ENCODE results near the gene WBP2NL.

The WBP2NL gene

DNA sequence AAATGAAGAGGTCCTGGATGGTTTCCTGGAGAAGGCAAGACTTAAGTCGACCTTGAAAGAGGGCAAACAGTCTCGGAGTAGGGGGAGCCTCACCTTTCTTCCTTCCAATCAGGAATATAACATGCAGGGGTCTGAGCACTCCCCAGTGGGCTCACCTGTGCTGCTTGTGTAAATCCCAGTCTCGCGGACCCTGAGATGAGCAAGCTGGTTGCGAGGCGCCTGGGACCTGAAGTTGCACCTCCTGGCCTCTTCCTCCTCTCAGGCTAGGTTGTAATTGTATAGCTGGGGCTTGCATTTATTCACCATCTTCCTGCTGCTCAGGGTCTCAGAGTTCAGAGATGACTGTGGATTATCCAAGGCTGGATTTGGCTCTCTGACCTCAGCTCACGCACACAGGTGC is 7.5 kb upstream of the WBP2NL start:
- Mint-ChIP-seq H3K27me3 (peaks cover 23 to 29% of the 10 kb centered on the region in 2 donors), H3K36me3 (no peaks in the 10 kb centered on the region), H3K4me3 (no peak overlapping the region), H3K9me3 (no peaks in the 10 kb centered on the region), H3K4me1 (peaks cover 7 to 13% of the 10 kb centered on the region in 2 donors), H3K27ac (no peak overlapping the region)
- DNase-seq (no peak), ATAC-seq (replicated peaks) (no peak)

DNA sequence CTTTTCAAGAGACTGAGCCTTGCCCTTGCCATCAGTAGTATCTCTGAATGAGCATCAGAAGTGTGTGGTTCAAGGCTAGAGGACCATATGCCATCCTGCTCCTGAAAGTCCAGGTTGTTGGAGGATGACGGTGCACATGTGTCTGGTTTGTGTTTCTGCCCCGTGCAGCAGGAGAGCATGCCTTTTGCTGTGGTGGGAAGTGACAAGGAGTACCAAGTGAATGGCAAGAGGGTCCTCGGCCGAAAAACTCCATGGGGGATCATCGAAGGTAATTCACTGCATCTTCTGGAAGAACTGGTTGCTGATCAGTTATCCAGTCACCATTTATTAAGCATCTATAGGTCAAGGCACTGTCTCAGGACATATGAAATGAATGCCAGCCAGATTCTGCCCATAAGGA is 6.1 kb upstream of the WBP2NL start:
- DNase-seq: no peak
- peaks cover 15 to 31% of the 10 kb centered on the region in 2 donors for H3K27me3 Mint-ChIP-seq
- no peak overlapping the region for H3K27ac Mint-ChIP-seq
- no peaks in the 10 kb centered on the region for H3K9me3 Mint-ChIP-seq
- no peak overlapping the region for H3K4me3 Mint-ChIP-seq
- no peak for ATAC-seq (replicated peaks)
- H3K4me1 Mint-ChIP-seq: peaks cover 7 to 13% of the 10 kb centered on the region in 2 donors
- no peaks in the 10 kb centered on the region for H3K36me3 Mint-ChIP-seq

DNA sequence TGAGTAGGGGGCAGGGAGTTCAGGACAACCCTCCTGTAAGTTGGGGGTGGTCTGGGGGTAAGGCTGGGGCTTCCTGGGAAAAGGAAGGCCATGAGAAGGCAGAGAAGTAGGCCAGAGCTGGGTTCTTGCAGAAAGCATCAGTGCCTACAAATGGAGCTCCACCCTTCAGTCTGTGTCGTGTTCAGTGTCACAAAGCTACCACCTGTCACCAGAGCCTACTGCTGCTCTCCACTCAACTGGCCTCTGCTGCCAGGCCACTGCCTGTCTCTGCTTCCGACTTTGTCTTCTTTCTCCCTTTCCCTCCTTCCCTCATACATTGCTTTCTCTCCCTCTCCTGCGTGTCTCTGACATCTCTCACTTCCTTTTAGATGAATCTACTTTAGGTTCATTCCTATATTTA is 3.4 kb upstream of the WBP2NL start:
- ATAC-seq (replicated peaks): no peak
- Mint-ChIP-seq H3K27me3 (peaks cover 6 to 21% of the 10 kb centered on the region in 2 donors), H3K27ac (no peak overlapping the region), H3K4me1 (peaks cover 23 to 35% of the 10 kb centered on the region in 2 donors), H3K9me3 (peaks cover 3 to 9% of the 10 kb centered on the region in 2 donors), H3K4me3 (no peak overlapping the region), H3K36me3 (peaks cover 5 to 11% of the 10 kb centered on the region in 2 donors)
- DNase-seq: no peak

DNA sequence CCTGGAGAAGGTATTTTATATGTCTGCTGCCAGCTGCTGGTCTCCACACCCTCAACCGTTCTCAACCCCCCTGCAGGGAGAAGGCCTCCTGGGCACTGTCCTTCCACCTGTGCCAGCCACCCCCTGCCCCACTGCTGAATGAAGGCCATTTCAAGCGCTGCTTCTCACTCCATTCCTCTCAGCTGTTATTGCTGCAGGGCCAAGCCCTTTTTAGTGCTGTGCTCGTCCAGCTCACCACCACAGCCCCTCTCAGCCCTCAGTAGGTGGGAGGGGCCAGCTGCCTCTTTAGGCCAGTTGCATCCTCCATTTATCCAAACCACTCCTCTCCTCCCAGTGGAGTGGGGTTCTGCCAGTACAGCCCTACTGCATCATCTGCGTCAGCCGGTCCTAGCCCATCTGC is 1.8 kb upstream of the WBP2NL start:
- no peak for ATAC-seq (replicated peaks)
- no peak overlapping the region for H3K4me3 Mint-ChIP-seq

DNA sequence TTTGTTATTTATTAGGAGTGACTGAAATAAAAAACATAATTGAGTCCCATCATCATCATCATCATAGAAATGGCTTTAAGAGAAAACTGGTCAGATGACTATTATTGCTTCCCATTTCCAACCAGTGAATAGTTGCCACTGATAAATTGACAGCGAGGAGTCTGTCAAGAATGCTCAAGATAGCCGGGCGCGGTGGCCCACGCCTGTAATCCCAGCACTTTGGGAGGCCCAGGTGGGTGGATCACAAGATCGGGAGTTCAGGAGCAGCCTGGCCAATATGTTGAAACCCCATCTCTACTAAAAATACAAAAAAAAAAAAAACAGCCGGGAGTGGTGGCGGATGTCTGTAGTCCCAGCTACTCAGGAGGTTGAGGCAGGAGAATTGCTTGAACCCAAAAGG is 1.9 kb downstream of the WBP2NL start:
- Mint-ChIP-seq H3K4me3 (no peak overlapping the region), H3K4me1 (peaks cover 18 to 23% of the 10 kb centered on the region in 2 donors)

More for the DNA sequence above, 1.8 kb upstream of the WBP2NL start:
- Mint-ChIP-seq H3K9me3 (peaks cover 3 to 9% of the 10 kb centered on the region in 2 donors), H3K36me3 (peaks cover 19 to 24% of the 10 kb centered on the region in 2 donors), H3K4me1 (peaks cover 23 to 35% of the 10 kb centered on the region in 2 donors), H3K27ac (no peak overlapping the region), H3K27me3 (peaks cover 0 to 13% of the 10 kb centered on the region in 2 donors)
- DNase-seq: no peak

DNA sequence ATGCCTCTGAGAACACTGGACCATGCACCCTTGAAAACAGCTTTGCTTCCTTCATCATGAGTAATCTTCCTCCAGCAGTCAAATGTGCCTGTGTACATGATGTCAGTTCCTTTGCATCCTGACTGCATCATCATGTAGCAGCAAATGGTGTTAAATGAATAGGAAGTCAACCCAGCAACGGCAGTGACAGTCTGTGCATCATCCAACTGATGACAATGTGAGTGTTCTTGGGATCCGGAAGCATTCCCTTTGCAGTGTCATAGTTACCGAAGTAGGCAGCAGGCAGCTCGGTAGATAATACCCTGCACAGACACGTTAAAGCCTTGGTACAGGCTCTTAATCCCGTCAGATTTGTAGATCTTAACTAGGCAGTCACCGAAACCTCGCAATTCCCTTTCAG is 2.5 kb downstream of the WBP2NL start:
- Mint-ChIP-seq H3K4me1 (peaks cover 19 to 22% of the 10 kb centered on the region in 2 donors), H3K4me3 (no peak overlapping the region), H3K36me3 (peaks cover 21 to 35% of the 10 kb centered on the region in 2 donors), H3K27me3 (peaks cover 0 to 8% of the 10 kb centered on the region in 2 donors), H3K9me3 (peaks cover 8 to 9% of the 10 kb centered on the region in 2 donors), H3K27ac (no peak overlapping the region)
- DNase-seq (no peak), ATAC-seq (replicated peaks) (no peak)

More for the DNA sequence above, 1.9 kb downstream of the WBP2NL start:
- DNase-seq (no peak), ATAC-seq (replicated peaks) (no peak)
- Mint-ChIP-seq H3K27ac (no peak overlapping the region), H3K9me3 (peaks cover 5 to 9% of the 10 kb centered on the region in 2 donors), H3K27me3 (peaks cover 0 to 8% of the 10 kb centered on the region in 2 donors), H3K36me3 (peaks cover 21 to 35% of the 10 kb centered on the region in 2 donors)

DNA sequence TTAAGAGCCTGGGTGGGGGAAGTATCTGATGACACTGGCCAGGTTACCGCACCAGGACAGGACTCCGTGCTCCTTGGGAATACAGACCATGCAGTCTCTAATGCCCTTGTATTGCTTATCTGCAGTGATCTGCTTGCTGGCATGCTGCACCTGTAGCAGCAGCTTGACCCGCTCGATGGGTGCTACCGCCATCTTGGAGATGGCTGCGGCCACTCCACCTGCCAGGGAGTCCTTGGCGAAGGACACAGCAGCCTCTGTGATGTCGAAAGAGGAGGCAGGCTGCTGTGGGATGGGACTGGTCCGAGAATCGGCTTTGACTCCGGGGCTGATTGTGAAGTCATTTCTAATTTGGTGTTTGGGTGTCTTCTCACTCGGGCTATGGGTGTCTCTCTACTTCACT is 3.1 kb downstream of the WBP2NL start:
- no peak for DNase-seq
- no peak for ATAC-seq (replicated peaks)
- Mint-ChIP-seq H3K27me3 (peaks cover 0 to 5% of the 10 kb centered on the region in 2 donors), H3K36me3 (peaks cover 21 to 35% of the 10 kb centered on the region in 2 donors), H3K4me1 (peaks cover 19 to 22% of the 10 kb centered on the region in 2 donors), H3K9me3 (peaks cover 8 to 9% of the 10 kb centered on the region in 2 donors), H3K4me3 (no peak overlapping the region), H3K27ac (no peak overlapping the region)

DNA sequence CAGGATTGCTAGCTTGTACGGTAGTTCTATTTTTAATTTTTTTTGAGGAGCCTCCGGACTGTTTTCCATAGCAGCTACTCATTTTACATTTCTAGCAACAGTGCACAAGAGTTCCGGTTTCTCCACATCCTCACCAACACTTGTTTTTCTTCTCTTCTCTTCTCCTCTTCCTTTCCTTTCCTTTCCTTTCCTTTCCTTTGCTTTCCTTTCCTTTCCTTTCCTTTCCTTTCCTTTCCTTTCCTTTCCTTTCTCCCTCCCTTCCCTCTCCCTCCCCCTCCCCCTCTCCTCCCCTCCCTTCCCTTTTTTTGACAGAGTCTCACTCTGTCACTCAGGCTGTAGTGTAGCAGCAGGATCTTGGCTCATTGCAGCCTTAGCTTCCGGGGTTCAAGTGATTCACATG is 9.3 kb downstream of the WBP2NL start:
- H3K4me3 Mint-ChIP-seq: no peak overlapping the region
- H3K27me3 Mint-ChIP-seq: peaks cover 0 to 5% of the 10 kb centered on the region in 2 donors
- peaks cover 1 to 7% of the 10 kb centered on the region in 2 donors for H3K36me3 Mint-ChIP-seq
- H3K9me3 Mint-ChIP-seq: peaks cover 10 to 14% of the 10 kb centered on the region in 2 donors
- DNase-seq (no peak), ATAC-seq (replicated peaks) (no peak)
- no peak overlapping the region for H3K27ac Mint-ChIP-seq
- H3K4me1 Mint-ChIP-seq: peaks cover 0 to 3% of the 10 kb centered on the region in 2 donors

DNA sequence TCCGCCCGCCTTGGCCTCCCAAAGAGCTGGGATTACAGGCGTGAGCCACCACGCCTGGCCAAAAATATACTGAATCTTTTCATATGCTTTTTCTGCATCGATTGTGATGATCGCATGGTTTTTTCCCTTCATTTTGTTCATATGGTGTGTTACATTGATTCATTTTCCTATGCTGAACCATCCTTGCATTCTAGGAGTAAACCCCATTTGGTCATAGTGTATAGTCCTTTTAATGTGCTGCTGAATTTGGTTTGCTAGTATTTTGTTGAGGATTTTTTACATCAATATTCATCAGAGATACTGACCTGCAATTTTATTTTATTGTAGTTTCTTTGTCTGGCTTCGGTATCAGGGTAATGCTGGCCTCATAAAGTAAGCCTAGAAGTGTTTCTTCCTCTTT is 12.2 kb downstream of the WBP2NL start:
- Mint-ChIP-seq H3K27ac (no peak overlapping the region), H3K9me3 (peaks cover 5 to 14% of the 10 kb centered on the region in 2 donors), H3K4me3 (no peak overlapping the region), H3K27me3 (peaks cover 0 to 5% of the 10 kb centered on the region in 2 donors), H3K4me1 (no peaks in the 10 kb centered on the region), H3K36me3 (peaks cover 1 to 8% of the 10 kb centered on the region in 2 donors)
- DNase-seq (no peak), ATAC-seq (replicated peaks) (no peak)

DNA sequence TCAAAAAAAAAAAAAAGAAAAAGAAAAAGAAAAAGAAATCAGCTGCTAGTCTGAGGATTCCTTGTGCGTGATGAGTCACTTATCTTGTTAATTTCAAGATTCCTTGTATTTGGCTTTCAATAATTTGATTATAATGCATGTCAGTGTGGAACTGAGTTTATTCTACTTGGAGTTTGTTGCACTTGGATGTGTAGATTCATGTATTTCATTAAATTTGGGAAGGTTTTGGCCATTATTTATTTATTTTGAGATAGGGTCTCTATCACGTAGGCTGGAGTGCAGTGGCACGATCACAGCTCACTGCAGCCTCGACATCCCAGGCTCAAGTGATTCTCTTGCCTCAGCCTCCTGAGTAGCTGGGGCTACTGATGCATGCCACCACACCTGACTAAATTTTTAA is 14.8 kb downstream of the WBP2NL start:
- no peak for DNase-seq
- Mint-ChIP-seq H3K4me3 (no peak overlapping the region), H3K36me3 (peaks cover 1 to 8% of the 10 kb centered on the region in 2 donors), H3K4me1 (no peaks in the 10 kb centered on the region), H3K27me3 (peaks cover 0 to 6% of the 10 kb centered on the region in 2 donors), H3K9me3 (peaks cover 5 to 14% of the 10 kb centered on the region in 2 donors), H3K27ac (no peak overlapping the region)
- ATAC-seq (replicated peaks): no peak

DNA sequence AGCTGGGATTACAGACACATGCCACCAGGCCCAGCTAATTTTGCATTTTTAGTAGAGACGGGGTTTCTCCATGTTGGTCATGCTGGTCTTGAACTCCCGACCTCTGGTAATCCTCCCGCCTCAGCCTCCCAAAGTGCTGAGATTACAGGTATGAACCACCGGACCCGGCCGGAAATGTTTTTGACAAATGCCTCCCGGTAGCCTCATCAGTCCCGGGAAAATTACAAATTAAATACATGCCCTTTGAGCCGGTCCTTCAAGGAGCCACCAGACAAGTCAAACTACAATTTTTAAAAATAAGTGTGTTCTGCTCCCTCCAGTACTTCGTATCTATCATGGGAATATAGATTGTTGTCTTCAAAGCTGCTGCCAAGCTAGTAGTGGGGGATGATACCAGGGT is 17.5 kb downstream of the WBP2NL start:
- Mint-ChIP-seq H3K9me3 (peaks cover 0 to 8% of the 10 kb centered on the region in 2 donors), H3K36me3 (peaks cover 1 to 9% of the 10 kb centered on the region in 2 donors), H3K27me3 (peaks cover 0 to 8% of the 10 kb centered on the region in 2 donors), H3K4me1 (no peaks in the 10 kb centered on the region), H3K27ac (no peak overlapping the region), H3K4me3 (no peak overlapping the region)
- ATAC-seq (replicated peaks) (no peak), DNase-seq (no peak)

DNA sequence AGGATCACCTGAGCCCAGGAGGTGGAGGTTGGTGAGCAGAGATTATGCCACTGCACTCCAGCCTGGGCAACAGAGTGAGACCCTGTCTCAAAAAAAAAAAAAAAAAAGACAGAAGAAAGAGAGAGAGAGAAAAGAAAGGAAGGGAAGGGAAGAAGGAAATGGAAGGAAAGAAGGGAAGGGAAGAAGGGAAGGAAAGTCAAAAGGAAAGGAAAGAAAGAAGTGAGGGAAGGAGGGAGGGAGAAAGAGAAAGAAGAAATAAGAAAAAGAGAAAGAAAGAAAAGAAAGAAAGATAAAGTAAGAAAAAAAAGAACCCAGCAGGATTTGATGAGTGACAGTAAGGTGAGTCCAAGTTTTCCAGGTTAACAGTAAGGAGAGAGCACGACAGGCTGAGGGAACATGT is 19.6 kb downstream of the WBP2NL start:
- Mint-ChIP-seq H3K4me3 (no peak overlapping the region), H3K9me3 (no peaks in the 10 kb centered on the region), H3K27ac (peak overlapping the region; percentile 22), H3K27me3 (peaks cover 0 to 8% of the 10 kb centered on the region in 2 donors), H3K4me1 (peaks cover 5 to 10% of the 10 kb centered on the region in 2 donors), H3K36me3 (peaks cover 0 to 9% of the 10 kb centered on the region in 2 donors)
- DNase-seq (no peak), ATAC-seq (replicated peaks) (no peak)

DNA sequence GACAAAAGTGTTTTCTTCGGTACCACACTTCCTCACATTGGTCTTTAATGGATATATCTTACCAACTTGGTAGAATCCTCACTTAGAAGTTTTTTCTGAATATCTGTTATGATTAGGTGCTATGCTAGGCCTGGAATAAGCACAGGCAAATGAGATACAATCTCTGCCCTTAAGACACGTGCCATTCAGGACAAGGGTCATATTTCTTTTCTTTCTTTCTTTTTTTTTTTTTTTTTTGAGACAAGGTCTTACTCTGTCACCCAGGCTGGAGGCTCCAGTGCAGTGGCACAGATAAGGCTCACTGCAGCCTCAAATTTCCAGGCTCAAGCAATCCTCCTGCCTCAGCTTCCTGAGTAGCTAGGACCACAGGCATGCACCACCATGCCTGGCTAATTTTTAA is 23.0 kb downstream of the WBP2NL start:
- H3K36me3 Mint-ChIP-seq: peaks cover 0 to 5% of the 10 kb centered on the region in 2 donors
- H3K27me3 Mint-ChIP-seq: peaks cover 0 to 8% of the 10 kb centered on the region in 2 donors
- H3K27ac Mint-ChIP-seq: no peak overlapping the region
- peaks cover 7 to 15% of the 10 kb centered on the region in 2 donors for H3K4me1 Mint-ChIP-seq
- DNase-seq (no peak), ATAC-seq (replicated peaks) (no peak)
- no peaks in the 10 kb centered on the region for H3K9me3 Mint-ChIP-seq
- H3K4me3 Mint-ChIP-seq: no peak overlapping the region

DNA sequence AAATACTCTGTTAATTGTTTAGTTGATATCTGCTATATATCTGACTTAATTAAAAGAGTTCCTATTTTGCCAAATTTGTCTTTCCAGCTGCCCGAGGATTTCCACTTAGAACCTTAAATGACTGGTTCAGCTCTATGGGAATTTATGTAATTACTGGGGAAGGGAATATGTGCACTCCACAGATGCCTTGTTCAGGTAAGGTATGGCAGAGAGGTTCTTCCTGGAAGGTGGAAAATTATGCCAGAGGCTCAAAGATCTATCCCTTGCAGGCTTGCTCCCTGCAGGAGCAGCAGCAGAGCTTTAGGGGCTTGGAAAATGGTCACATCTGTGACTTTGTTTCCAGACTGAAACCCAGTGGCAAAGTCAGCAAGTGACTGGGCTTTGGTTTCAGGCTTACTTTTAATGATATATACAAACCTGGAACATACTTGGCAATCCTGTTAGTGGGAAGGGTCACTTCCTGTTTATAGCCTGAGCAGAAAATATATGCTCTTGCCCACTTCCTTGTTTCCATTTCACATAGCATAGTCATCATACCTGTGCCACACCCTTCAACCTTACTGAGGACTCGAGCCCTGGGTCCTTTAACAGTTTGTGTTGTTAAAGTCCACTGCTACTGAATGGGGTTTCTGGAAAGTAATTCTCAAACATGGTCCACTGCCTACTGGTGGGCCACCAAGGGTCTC is 23.7 kb downstream of the WBP2NL start:
- H3K4me1 Mint-ChIP-seq: peaks cover 7 to 15% of the 10 kb centered on the region in 2 donors
- peaks cover 0 to 6% of the 10 kb centered on the region in 2 donors for H3K36me3 Mint-ChIP-seq
- H3K27me3 Mint-ChIP-seq: peaks cover 0 to 8% of the 10 kb centered on the region in 2 donors
- no peaks in the 10 kb centered on the region for H3K9me3 Mint-ChIP-seq
- ATAC-seq (replicated peaks) (peak; percentile 99 to 100), DNase-seq (peak; percentile 12)
- H3K27ac Mint-ChIP-seq: peak overlapping the region; percentile 28
- no peak overlapping the region for H3K4me3 Mint-ChIP-seq

DNA sequence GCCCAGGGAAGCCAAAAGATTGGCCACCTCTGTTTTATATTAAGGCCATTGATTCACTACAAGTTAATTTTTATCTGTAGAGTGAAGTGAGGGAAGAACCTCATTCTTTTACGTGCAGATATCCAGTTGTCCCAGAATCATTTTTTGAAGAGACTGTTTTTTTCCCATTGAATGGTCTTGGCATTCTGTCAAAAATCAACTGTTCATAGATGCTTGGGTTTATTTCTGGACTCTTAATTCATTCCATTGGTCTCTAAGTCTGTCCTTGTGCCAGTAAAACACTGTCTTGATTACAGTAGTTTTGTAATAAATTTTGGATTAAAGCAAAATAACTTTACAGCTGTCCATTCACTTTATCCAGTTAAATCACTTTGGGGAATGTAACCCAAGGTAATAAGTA is 26.8 kb downstream of the WBP2NL start:
- no peak for DNase-seq
- Mint-ChIP-seq H3K4me3 (no peak overlapping the region), H3K9me3 (no peaks in the 10 kb centered on the region), H3K27ac (no peak overlapping the region), H3K4me1 (peaks cover 8 to 19% of the 10 kb centered on the region in 2 donors), H3K27me3 (no peaks in the 10 kb centered on the region), H3K36me3 (peaks cover 0 to 7% of the 10 kb centered on the region in 2 donors)
- no peak for ATAC-seq (replicated peaks)

Data from stimulated activated naive B cell treated with anti-CD40 and anti-IgM and Interleukin-4, amounts not matched to agents 10 μg/mL and 1 μg/mL and 100 μg/mL, for 72 hours (primary cell).